Measurements from ENCODE around the gene INSR.

Gene INSR

DNA sequence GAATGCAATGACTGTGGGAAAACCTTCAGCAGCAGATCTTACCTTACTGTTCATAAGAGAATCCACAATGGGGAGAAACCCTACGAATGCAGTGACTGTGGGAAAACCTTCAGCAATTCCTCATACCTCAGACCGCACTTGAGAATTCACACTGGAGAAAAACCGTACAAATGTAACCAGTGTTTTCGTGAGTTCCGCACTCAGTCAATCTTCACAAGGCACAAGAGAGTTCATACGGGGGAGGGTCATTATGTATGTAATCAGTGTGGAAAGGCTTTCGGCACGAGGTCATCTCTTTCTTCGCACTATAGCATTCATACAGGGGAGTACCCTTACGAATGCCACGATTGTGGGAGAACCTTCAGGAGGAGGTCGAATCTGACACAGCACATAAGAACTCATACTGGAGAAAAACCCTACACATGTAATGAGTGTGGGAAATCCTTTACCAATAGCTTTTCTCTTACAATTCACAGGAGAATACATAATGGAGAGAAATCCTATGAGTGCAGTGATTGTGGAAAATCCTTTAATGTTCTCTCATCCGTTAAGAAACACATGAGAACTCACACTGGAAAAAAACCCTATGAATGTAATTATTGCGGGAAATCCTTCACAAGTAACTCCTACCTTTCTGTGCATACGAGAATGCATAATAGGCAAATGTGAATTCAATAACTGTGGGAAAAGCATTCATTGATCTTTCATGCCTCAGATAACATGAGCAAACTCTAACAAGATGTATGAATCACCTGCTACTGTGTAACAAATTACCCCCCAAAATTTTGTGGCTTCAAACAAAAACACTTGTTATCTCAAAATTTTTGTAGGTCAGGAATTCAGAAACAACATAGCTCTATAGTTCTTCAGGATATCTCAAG, 210.9 kb downstream of the INSR start:
- peak; percentile 67 for TF ChIP-seq POLR2AphosphoS5 (IDR thresholded peaks at IDR 0.05; ENCODE audit: low read depth)
- TF ChIP-seq GABPA (IDR thresholded peaks at IDR 0.05; ENCODE audit: low read depth): no peak
- TF ChIP-seq, protein P1, sequence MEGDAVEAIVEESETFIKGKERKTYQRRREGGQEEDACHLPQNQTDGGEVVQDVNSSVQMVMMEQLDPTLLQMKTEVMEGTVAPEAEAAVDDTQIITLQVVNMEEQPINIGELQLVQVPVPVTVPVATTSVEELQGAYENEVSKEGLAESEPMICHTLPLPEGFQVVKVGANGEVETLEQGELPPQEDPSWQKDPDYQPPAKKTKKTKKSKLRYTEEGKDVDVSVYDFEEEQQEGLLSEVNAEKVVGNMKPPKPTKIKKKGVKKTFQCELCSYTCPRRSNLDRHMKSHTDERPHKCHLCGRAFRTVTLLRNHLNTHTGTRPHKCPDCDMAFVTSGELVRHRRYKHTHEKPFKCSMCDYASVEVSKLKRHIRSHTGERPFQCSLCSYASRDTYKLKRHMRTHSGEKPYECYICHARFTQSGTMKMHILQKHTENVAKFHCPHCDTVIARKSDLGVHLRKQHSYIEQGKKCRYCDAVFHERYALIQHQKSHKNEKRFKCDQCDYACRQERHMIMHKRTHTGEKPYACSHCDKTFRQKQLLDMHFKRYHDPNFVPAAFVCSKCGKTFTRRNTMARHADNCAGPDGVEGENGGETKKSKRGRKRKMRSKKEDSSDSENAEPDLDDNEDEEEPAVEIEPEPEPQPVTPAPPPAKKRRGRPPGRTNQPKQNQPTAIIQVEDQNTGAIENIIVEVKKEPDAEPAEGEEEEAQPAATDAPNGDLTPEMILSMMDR (IDR thresholded peaks at IDR 0.05; ENCODE audit: insufficient read depth, low read length): no peak
- no peak for TF ChIP-seq SPI1 (IDR thresholded peaks at IDR 0.05; ENCODE audit: borderline replicate concordance, low read depth)
- TF ChIP-seq, protein P2, sequence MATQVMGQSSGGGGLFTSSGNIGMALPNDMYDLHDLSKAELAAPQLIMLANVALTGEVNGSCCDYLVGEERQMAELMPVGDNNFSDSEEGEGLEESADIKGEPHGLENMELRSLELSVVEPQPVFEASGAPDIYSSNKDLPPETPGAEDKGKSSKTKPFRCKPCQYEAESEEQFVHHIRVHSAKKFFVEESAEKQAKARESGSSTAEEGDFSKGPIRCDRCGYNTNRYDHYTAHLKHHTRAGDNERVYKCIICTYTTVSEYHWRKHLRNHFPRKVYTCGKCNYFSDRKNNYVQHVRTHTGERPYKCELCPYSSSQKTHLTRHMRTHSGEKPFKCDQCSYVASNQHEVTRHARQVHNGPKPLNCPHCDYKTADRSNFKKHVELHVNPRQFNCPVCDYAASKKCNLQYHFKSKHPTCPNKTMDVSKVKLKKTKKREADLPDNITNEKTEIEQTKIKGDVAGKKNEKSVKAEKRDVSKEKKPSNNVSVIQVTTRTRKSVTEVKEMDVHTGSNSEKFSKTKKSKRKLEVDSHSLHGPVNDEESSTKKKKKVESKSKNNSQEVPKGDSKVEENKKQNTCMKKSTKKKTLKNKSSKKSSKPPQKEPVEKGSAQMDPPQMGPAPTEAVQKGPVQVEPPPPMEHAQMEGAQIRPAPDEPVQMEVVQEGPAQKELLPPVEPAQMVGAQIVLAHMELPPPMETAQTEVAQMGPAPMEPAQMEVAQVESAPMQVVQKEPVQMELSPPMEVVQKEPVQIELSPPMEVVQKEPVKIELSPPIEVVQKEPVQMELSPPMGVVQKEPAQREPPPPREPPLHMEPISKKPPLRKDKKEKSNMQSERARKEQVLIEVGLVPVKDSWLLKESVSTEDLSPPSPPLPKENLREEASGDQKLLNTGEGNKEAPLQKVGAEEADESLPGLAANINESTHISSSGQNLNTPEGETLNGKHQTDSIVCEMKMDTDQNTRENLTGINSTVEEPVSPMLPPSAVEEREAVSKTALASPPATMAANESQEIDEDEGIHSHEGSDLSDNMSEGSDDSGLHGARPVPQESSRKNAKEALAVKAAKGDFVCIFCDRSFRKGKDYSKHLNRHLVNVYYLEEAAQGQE (IDR thresholded peaks at IDR 0.05; ENCODE audit: insufficient replicate concordance, low read depth): no peak
- H3K27ac ChIP-seq (replicated peaks): no peak overlapping the region

DNA sequence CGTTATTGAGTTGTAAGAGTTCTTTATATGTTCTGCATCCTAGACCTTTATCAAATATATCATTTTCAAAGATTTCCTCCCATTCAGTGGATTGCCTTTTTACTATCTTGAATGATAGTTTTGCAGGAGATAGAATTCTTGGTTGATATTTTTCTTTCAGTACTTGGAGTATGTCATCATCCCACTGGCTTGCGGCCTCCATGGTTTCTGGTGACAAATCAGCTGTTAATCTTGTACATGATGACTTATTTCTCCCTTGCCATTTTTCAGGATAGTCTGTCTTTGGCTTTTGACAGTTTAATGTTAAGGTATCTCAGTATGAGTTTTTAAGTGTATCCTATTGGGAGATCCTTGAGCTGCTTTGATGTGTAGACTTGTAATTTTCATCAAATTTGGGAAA, 216.2 kb downstream of the INSR start:
- Histone ChIP-seq H3K4me3 (replicated peaks; ENCODE audit: insufficient read depth, low read length) (no peak overlapping the region), H3K27ac (replicated peaks) (no peak overlapping the region), H3K27me3 (ENCODE audit: insufficient read depth, poor library complexity, severe bottlenecking) (no peaks in the 10 kb centered on the region)
- TF ChIP-seq GABPA (IDR thresholded peaks at IDR 0.05; ENCODE audit: low read depth): no peak
- TF ChIP-seq, protein P1 (IDR thresholded peaks at IDR 0.05; ENCODE audit: insufficient read depth, low read length): no peak
- no peak for DNase-seq (ENCODE audit: low read depth in 1 of 2, low spot score in 1 of 2)

More for the DNA sequence above, 210.9 kb downstream of the INSR start:
- DNase-seq (ENCODE audit: low read depth in 1 of 2, low spot score in 1 of 2): peak in 1 of 2 experiments; percentile 7
- Histone ChIP-seq H3K27me3 (ENCODE audit: insufficient read depth, poor library complexity, severe bottlenecking) (no peaks in the 10 kb centered on the region), H3K4me3 (replicated peaks; ENCODE audit: insufficient read depth, low read length) (no peak overlapping the region)

DNA sequence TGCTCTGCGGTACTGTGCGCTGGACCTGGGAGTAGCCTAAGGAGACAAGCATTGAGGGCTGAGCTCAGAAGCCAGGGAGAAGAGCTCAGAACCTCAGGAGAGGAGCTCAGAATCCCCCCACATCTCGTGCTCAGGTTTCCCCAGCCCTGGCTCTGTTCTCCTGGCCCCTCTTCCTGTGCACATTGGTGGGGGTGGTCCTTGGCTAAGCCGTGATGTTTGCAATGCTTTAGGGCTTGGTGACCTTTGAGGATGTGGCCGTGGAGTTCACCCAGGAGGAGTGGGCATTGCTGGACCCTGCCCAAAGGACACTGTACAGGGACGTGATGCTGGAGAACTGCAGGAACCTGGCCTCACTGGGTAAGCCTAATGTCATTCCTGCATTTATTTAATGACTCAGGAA, 218.1 kb downstream of the INSR start:
- no peak for DNase-seq (ENCODE audit: low read depth in 1 of 2, low spot score in 1 of 2)
- no peak for TF ChIP-seq GABPA (IDR thresholded peaks at IDR 0.05; ENCODE audit: low read depth)
- TF ChIP-seq POLR2AphosphoS5 (IDR thresholded peaks at IDR 0.05; ENCODE audit: low read depth): no peak
- TF ChIP-seq, protein P2 (IDR thresholded peaks at IDR 0.05; ENCODE audit: insufficient replicate concordance, low read depth): no peak
- TF ChIP-seq, protein P1 (IDR thresholded peaks at IDR 0.05; ENCODE audit: insufficient read depth, low read length): no peak
- TF ChIP-seq SPI1 (IDR thresholded peaks at IDR 0.05; ENCODE audit: borderline replicate concordance, low read depth): no peak
- no peak overlapping the region for H3K4me3 ChIP-seq (replicated peaks; ENCODE audit: insufficient read depth, low read length)
- no peak overlapping the region for H3K27ac ChIP-seq (replicated peaks)
- no peaks in the 10 kb centered on the region for H3K27me3 ChIP-seq (ENCODE audit: insufficient read depth, poor library complexity, severe bottlenecking)
